ENCODE data around the gene PPP1R15A.
"Not testable (repeated sequence)": the region's sequence is repeated elsewhere in the genome, so short reads cannot be mapped to it uniquely, and the experiment has no call there.

The PPP1R15A gene

GRCh38 chr19:48915757-48916156 lies 43.5 kb downstream of the PPP1R15A start:
- DNase-seq (ENCODE audit: low read depth) = no peak

- DNase-seq (ENCODE audit: low read depth) = no peak
Measured at GRCh38 chr19:48918071-48918470, 45.9 kb downstream of the PPP1R15A start.

GRCh38 chr19:48918801-48919247 lies 46.6 kb downstream of the PPP1R15A start:
- no peak for DNase-seq (ENCODE audit: low read depth)

- DNase-seq (ENCODE audit: low read depth) = not testable (repeated sequence)
Measured at GRCh38 chr19:48919271-48919670, 47.0 kb downstream of the PPP1R15A start.

- no peak for DNase-seq (ENCODE audit: low read depth)
Measured at GRCh38 chr19:48920949-48921348, 48.7 kb downstream of the PPP1R15A start.

GRCh38 chr19:48921721-48922500 lies 49.7 kb downstream of the PPP1R15A start:
- DNase-seq (ENCODE audit: low read depth) = no peak

GRCh38 chr19:48922548-48923490 lies 50.6 kb downstream of the PPP1R15A start:
- DNase-seq (ENCODE audit: low read depth) = no peak

GRCh38 chr19:48925240-48925843 lies 53.1 kb downstream of the PPP1R15A start:
- no peak for DNase-seq (ENCODE audit: low read depth)

Data from stimulated activated CD8-positive, alpha-beta memory T cell treated with anti-CD3 and anti-CD28 coated beads, Interleukin-7, amount 100 ng/mL, for 24 hours (primary cell).